Activated naive CD4-positive, alpha-beta T cell treated with anti-CD3 and anti-CD28 coated beads for 36 hours (primary cell): ENCODE results near the gene RP9. TPM values are rescaled to one million over a fixed set of nuclear protein-coding genes. Genes with fewer than 3 reads are reported as not detected.

ENCODE experiments used
- CTCF ChIA-PET: fragments of 350-600 bp; sonication (Branson Sonifier 250); formaldehyde crosslinking; loops from one replicate; lab custom pipeline; 2021; ENCODE audit warnings: antibody characterized with exemption; lab: Charles Lee
- DNase-seq: peaks from one replicate; pipeline ENCODE4 v3.0.0-alpha.2; 2020
- H3K27ac Mint-ChIP-seq: one replicate; pipeline ENCODE4 v1.8.0; 2021; ENCODE audit warnings: mild to moderate bottlenecking, mixed read lengths
- H3K27me3 Mint-ChIP-seq: one replicate; pipeline ENCODE4 v1.8.0; 2021; ENCODE audit warnings: low read depth, mixed read lengths
- H3K36me3 Mint-ChIP-seq: one replicate; pipeline ENCODE4 v1.8.0; 2021; ENCODE audit warnings: low read depth, mixed read lengths
- H3K4me1 Mint-ChIP-seq: one replicate; pipeline ENCODE4 v1.8.0; 2021; ENCODE audit warnings: low read depth, mixed read lengths
- H3K4me3 Mint-ChIP-seq: one replicate; pipeline ENCODE4 v1.8.0; 2021; ENCODE audit warnings: mild to moderate bottlenecking, moderate library complexity, mixed read lengths
- H3K9me3 Mint-ChIP-seq: one replicate; pipeline ENCODE4 v1.8.0; 2021; ENCODE audit warnings: mixed read lengths
- intact Hi-C: fragments of 100-400 bp; cut with micrococcal nuclease; formaldehyde crosslinking; loops from one replicate; pipeline ENCODE4 v1.15.1; 2023
- total RNA-seq, 2 experiments: library from RNA; stranded (reverse); gene quantifications; one replicate each; pipeline ENCODE4 v1.2.3, GENCODE V29; 2021

The RP9 gene, protein sequence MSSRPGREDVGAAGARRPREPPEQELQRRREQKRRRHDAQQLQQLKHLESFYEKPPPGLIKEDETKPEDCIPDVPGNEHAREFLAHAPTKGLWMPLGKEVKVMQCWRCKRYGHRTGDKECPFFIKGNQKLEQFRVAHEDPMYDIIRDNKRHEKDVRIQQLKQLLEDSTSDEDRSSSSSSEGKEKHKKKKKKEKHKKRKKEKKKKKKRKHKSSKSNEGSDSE
- 10 to 100 TPM; 14.2 to 17.6 TPM for total RNA-seq

GRCh38 chr7:33109005-33109757 is at the start of gene RP9:
Gene RP9, minus strand, starts transcription at chr7:33109404. Its CDS starts 32 bp downstream, at chr7:33109372.
- CTCF ChIA-PET = interaction anchor here (0.8 to 5.2 kb wide), 19 partner anchors 11 to 347 kb away, joined by 3 to 43 read pairs (median 7); no protein-coding TSS in a partner anchor
- peak; percentile 73 for DNase-seq
- Mint-ChIP-seq H3K4me1 (peaks cover 37% of the 10 kb centered on the region), H3K27me3 (no peaks in the 10 kb centered on the region), H3K27ac (peak within 1 kb of the TSS; percentile 56), H3K4me3 (peak within 1 kb of the TSS; percentile 88), H3K9me3 (no peaks in the 10 kb centered on the region), H3K36me3 (no peaks in the 10 kb centered on the region)
- intact Hi-C loops = loop anchor here (1.0 to 2.0 kb wide), 7 partner anchors 20 to 416 kb away; partner anchors contain the start of gene BBS9

GRCh38 chr7:33157781-33158180 is 48.6 kb upstream of the RP9 start:
- H3K36me3 Mint-ChIP-seq = peaks cover 22% of the 10 kb centered on the region
- CTCF ChIA-PET = no interaction called here
- no peaks in the 10 kb centered on the region for H3K9me3 Mint-ChIP-seq
- no peaks in the 10 kb centered on the region for H3K4me1 Mint-ChIP-seq
- H3K27me3 Mint-ChIP-seq = no peaks in the 10 kb centered on the region
- H3K27ac Mint-ChIP-seq = no peak overlapping the region
- intact Hi-C loops = no loop called here
- no peak overlapping the region for H3K4me3 Mint-ChIP-seq
- DNase-seq = no peak

- Mint-ChIP-seq H3K27me3 (no peaks in the 10 kb centered on the region), H3K4me3 (no peak overlapping the region), H3K9me3 (no peaks in the 10 kb centered on the region), H3K4me1 (no peaks in the 10 kb centered on the region), H3K36me3 (peaks cover 18% of the 10 kb centered on the region), H3K27ac (no peak overlapping the region)
- intact Hi-C loops = no loop called here
- CTCF ChIA-PET = interaction anchor here (0.6 kb wide), 1 partner anchor 1576 kb away, joined by 3 read pairs; no protein-coding TSS in a partner anchor
- DNase-seq = no peak
Measured at GRCh38 chr7:33157311-33157710, 48.1 kb upstream of the RP9 start.

- peaks cover 10% of the 10 kb centered on the region for H3K36me3 Mint-ChIP-seq
- CTCF ChIA-PET = interaction anchor here (0.6 kb wide), 1 partner anchor 1577 kb away, joined by 3 read pairs; no protein-coding TSS in a partner anchor
- H3K4me3 Mint-ChIP-seq = no peak overlapping the region
- H3K4me1 Mint-ChIP-seq = no peaks in the 10 kb centered on the region
- H3K27ac Mint-ChIP-seq = no peak overlapping the region
- DNase-seq = no peak
- intact Hi-C loops = no loop called here
- H3K27me3 Mint-ChIP-seq = no peaks in the 10 kb centered on the region
- H3K9me3 Mint-ChIP-seq = no peaks in the 10 kb centered on the region
Measured at GRCh38 chr7:33156441-33156840, 47.2 kb upstream of the RP9 start.

DNA sequence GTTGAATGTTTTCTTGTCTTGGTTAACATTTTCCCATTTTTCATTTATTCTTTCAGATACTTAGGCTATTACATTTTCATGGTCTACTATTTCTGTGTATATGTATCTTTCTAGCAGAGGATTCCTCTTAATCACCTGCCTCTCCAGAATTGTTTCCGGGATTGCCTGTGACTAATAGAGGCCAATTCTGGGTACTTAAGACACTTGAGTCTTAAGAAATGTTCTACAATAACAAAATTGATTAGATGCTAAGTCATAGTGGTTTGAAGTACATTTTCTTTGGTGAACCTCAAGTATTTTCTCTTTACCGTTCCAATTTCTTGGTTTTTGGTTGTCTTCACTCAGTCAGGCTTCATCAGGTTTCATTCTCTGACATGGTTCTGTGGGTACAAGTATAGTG is 46.6 kb upstream of the RP9 start:
- Mint-ChIP-seq H3K4me1 (no peaks in the 10 kb centered on the region), H3K9me3 (no peaks in the 10 kb centered on the region), H3K27ac (no peak overlapping the region), H3K27me3 (no peaks in the 10 kb centered on the region), H3K4me3 (no peak overlapping the region), H3K36me3 (peaks cover 6% of the 10 kb centered on the region)
- CTCF ChIA-PET = no interaction called here
- DNase-seq = no peak
- intact Hi-C loops = no loop called here

DNA sequence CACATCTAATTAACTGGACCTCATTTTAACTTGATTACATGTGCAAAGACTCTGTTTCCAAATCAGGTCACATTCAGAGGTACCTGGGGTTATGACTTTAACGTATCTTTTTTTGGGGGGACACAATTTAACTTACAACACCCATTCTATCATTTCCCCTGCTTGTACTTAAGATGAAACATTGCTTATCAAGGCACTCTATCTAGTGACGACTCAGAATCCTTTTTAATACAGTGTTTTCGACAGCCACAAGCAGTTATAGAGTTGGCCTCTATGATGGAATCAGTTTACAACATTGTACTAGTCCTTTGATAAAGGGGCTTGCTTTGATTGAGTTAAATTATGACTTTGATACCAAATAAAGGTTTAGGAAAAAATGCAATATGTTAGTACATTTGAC is 42.9 kb upstream of the RP9 start:
- no peaks in the 10 kb centered on the region for H3K9me3 Mint-ChIP-seq
- CTCF ChIA-PET = no interaction called here
- no peak overlapping the region for H3K4me3 Mint-ChIP-seq
- peaks cover 3% of the 10 kb centered on the region for H3K36me3 Mint-ChIP-seq
- DNase-seq = no peak
- no peaks in the 10 kb centered on the region for H3K4me1 Mint-ChIP-seq
- intact Hi-C loops = no loop called here
- no peak overlapping the region for H3K27ac Mint-ChIP-seq
- no peaks in the 10 kb centered on the region for H3K27me3 Mint-ChIP-seq

DNA sequence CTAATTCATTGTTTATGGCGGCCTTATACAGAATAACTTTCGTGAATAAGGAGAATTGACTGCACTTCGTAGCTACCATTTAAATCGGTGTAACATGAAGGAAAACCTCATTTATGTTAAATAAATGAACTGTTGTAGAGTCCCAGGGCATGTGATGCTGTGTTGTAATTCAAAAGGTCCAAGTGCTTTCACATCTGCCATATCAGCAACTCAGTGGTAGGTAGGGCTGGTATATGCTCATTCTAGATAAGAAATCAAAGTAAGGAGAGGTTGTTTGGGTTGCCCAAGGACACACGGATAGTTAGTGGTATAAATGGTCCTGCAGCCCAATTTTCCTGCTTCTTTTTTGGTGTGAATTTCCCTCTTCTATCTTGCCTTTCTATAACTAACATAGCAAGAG is 36.0 kb upstream of the RP9 start:
- Mint-ChIP-seq H3K36me3 (peaks cover 3% of the 10 kb centered on the region), H3K4me3 (no peak overlapping the region), H3K4me1 (peaks cover 4% of the 10 kb centered on the region), H3K27ac (no peak overlapping the region), H3K9me3 (peaks cover 4% of the 10 kb centered on the region), H3K27me3 (no peaks in the 10 kb centered on the region)
- CTCF ChIA-PET = no interaction called here
- DNase-seq = no peak
- intact Hi-C loops = no loop called here

- Mint-ChIP-seq H3K36me3 (peaks cover 3% of the 10 kb centered on the region), H3K9me3 (peaks cover 4% of the 10 kb centered on the region), H3K4me1 (peaks cover 4% of the 10 kb centered on the region), H3K27ac (no peak overlapping the region), H3K27me3 (no peaks in the 10 kb centered on the region), H3K4me3 (no peak overlapping the region)
- DNase-seq = no peak
- intact Hi-C loops = no loop called here
- CTCF ChIA-PET = interaction anchor here (0.7 kb wide), 1 partner anchor 76 kb away, joined by 3 read pairs; no protein-coding TSS in a partner anchor
Measured at GRCh38 chr7:33143996-33144718, 35.0 kb upstream of the RP9 start.

DNA sequence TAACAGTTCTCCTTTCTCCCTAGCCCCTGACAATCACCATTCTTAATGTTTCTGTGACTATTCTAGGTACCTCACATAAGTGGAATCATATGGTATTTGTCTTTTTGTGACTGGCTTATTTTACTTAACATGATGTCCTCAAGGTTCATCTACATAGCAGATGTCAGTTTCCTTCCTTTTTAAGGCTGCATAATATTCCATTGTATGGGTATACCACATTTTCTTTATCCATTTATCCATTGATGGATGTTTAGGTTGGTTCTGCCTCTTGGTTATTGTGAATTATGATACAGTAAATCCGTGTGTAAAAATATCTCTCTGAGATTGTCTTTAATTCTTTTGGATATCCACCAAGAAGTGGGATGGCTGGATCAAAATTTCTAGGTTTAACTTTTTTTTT is 33.4 kb upstream of the RP9 start:
- Mint-ChIP-seq H3K27ac (no peak overlapping the region), H3K4me1 (peaks cover 4% of the 10 kb centered on the region), H3K9me3 (peaks cover 4% of the 10 kb centered on the region), H3K4me3 (no peak overlapping the region), H3K27me3 (no peaks in the 10 kb centered on the region), H3K36me3 (peaks cover 3% of the 10 kb centered on the region)
- CTCF ChIA-PET = no interaction called here
- DNase-seq = no peak
- intact Hi-C loops = no loop called here

- H3K4me3 Mint-ChIP-seq = no peak overlapping the region
- H3K27ac Mint-ChIP-seq = no peak overlapping the region
- intact Hi-C loops = no loop called here
- H3K4me1 Mint-ChIP-seq = peaks cover 5% of the 10 kb centered on the region
- H3K27me3 Mint-ChIP-seq = no peaks in the 10 kb centered on the region
- H3K36me3 Mint-ChIP-seq = peaks cover 3% of the 10 kb centered on the region
- CTCF ChIA-PET = no interaction called here
- peaks cover 3% of the 10 kb centered on the region for H3K9me3 Mint-ChIP-seq
- DNase-seq = no peak
Measured at GRCh38 chr7:33137103-33137502, 27.9 kb upstream of the RP9 start.

- intact Hi-C loops = no loop called here
- peaks cover 21% of the 10 kb centered on the region for H3K4me1 Mint-ChIP-seq
- no peaks in the 10 kb centered on the region for H3K9me3 Mint-ChIP-seq
- no peaks in the 10 kb centered on the region for H3K27me3 Mint-ChIP-seq
- CTCF ChIA-PET = interaction anchor here (0.7 to 0.8 kb wide), 2 partner anchors 10 to 22 kb away, joined by 3 read pairs; no protein-coding TSS in a partner anchor
- DNase-seq = peak; percentile 23
- H3K27ac Mint-ChIP-seq = peak overlapping the region; percentile 72
- H3K4me3 Mint-ChIP-seq = peak overlapping the region; percentile 93
- H3K36me3 Mint-ChIP-seq = peaks cover 2% of the 10 kb centered on the region
Measured at GRCh38 chr7:33130184-33130583, 21.0 kb upstream of the RP9 start.

- Mint-ChIP-seq H3K4me3 (peak overlapping the region; percentile 93), H3K9me3 (no peaks in the 10 kb centered on the region), H3K27me3 (no peaks in the 10 kb centered on the region), H3K4me1 (peaks cover 21% of the 10 kb centered on the region), H3K27ac (peak overlapping the region; percentile 72), H3K36me3 (peaks cover 2% of the 10 kb centered on the region)
- intact Hi-C loops = loop anchor here (1.0 to 2.0 kb wide), 7 partner anchors 20 to 639 kb away; partner anchors contain the start of genes AVL9, LSM5, NT5C3A and RP9
- CTCF ChIA-PET = interaction anchor here (0.5 to 0.8 kb wide), 2 partner anchors 10 to 22 kb away, joined by 3 to 5 read pairs; no protein-coding TSS in a partner anchor
- peak; percentile 9 for DNase-seq
Measured at GRCh38 chr7:33129806-33130153, 20.6 kb upstream of the RP9 start.
